ENCODE data around the gene KRTAP10-8. TPM values are rescaled to one million over a fixed set of nuclear protein-coding genes. Genes with fewer than 3 reads are reported as not detected.
"Not testable (repeated sequence)": the region's sequence is repeated elsewhere in the genome, so short reads cannot be mapped to it uniquely, and the experiment has no call there.

KRTAP10-8 gene
- total and polyA plus RNA-seq, 4 experiments from 2014 or later: not detected

GRCh38 chr21:44601091-44601490 is 10.8 kb upstream of the KRTAP10-8 start:
- H3K36me3 Mint-ChIP-seq; H3K9me3 ChIP-seq (ENCODE audit: control insufficient read depth in 1 of 2, low read length in 2 of 2); H3K36me3 ChIP-seq (ENCODE audit: insufficient read depth, low read length); DNase-seq; H3K4me1 Mint-ChIP-seq; H3K4me3 ChIP-seq (ENCODE audit: low read length in 2 of 2); CTCF ChIA-PET (ENCODE audit: partially characterized antibody); H3K4me3 Mint-ChIP-seq; H3K27me3 ChIP-seq (ENCODE audit: insufficient read depth, low read length); H3K27ac ChIP-seq (ENCODE audit: low read depth, low read length); H3K4me1 ChIP-seq (ENCODE audit: insufficient read depth, low read length); intact Hi-C loops (cut with micrococcal nuclease); POLR2A ChIA-PET (ENCODE audit: partially characterized antibody): not testable (repeated sequence)
- Mint-ChIP-seq H3K27me3 (peaks cover 13 to 17% of the 10 kb centered on the region in 2 donors), H3K27ac (peak overlapping the region in 1 of 7 donors; percentile 52), H3K9me3 (peaks cover 1 to 12% (median 6%) of the 10 kb centered on the region in 8 donors)

GRCh38 chr21:44601596-44602462 is 10.1 kb upstream of the KRTAP10-8 start:
- no peaks in the 10 kb centered on the region for H3K9me3 ChIP-seq (ENCODE audit: control insufficient read depth in 1 of 2, low read length in 2 of 2)
- H3K4me3 ChIP-seq (ENCODE audit: low read length in 2 of 2): no peak overlapping the region
- Mint-ChIP-seq H3K4me1 (peaks cover 0 to 2% (median 0%) of the 10 kb centered on the region in 4 donors), H3K4me3 (no peak overlapping the region), H3K27me3 (peaks cover 16 to 17% of the 10 kb centered on the region in 2 donors), H3K27ac (peak overlapping the region in 2 of 7 donors; percentile 35 to 52), H3K9me3 (peaks cover 3 to 12% (median 7%) of the 10 kb centered on the region in 8 donors), H3K36me3 (no peaks in the 10 kb centered on the region)
- no peak overlapping the region for H3K27ac ChIP-seq (ENCODE audit: low read depth, low read length)
- ChIA-PET POLR2A (ENCODE audit: partially characterized antibody) (no interaction called here), CTCF (ENCODE audit: partially characterized antibody) (no interaction called here)
- H3K4me1 ChIP-seq (ENCODE audit: insufficient read depth, low read length): no peaks in the 10 kb centered on the region
- H3K27me3 ChIP-seq (ENCODE audit: insufficient read depth, low read length): no peaks in the 10 kb centered on the region
- H3K36me3 ChIP-seq (ENCODE audit: insufficient read depth, low read length): no peaks in the 10 kb centered on the region
- intact Hi-C loops (cut with micrococcal nuclease): no loop called here
- no peak for DNase-seq

- Histone ChIP-seq H3K4me3 (ENCODE audit: low read length in 2 of 2) (no peak overlapping the region), H3K4me1 (ENCODE audit: insufficient read depth, low read length) (no peaks in the 10 kb centered on the region), H3K27ac (ENCODE audit: low read depth, low read length) (no peak overlapping the region), H3K36me3 (ENCODE audit: insufficient read depth, low read length) (no peaks in the 10 kb centered on the region), H3K9me3 (ENCODE audit: control insufficient read depth in 1 of 2, low read length in 2 of 2) (no peaks in the 10 kb centered on the region), H3K27me3 (ENCODE audit: insufficient read depth, low read length) (no peaks in the 10 kb centered on the region)
- Mint-ChIP-seq H3K4me1 (peaks cover 0 to 2% (median 0%) of the 10 kb centered on the region in 4 donors), H3K27ac (no peak overlapping the region), H3K36me3 (no peaks in the 10 kb centered on the region), H3K4me3 (no peak overlapping the region), H3K27me3 (peaks cover 16 to 17% of the 10 kb centered on the region in 2 donors), H3K9me3 (peaks cover 3 to 12% (median 7%) of the 10 kb centered on the region in 8 donors)
- DNase-seq: no peak
- POLR2A ChIA-PET (ENCODE audit: partially characterized antibody): no interaction called here
- intact Hi-C loops (cut with micrococcal nuclease): no loop called here
- CTCF ChIA-PET (ENCODE audit: partially characterized antibody): no interaction called here
These were observed 9.4 kb upstream of the KRTAP10-8 start for GRCh38 chr21:44602463-44602850.

GRCh38 chr21:44603109-44603875 is 8.6 kb upstream of the KRTAP10-8 start:
- no peak overlapping the region for H3K27ac ChIP-seq (ENCODE audit: low read depth, low read length)
- Mint-ChIP-seq H3K4me1 (peaks cover 0 to 2% (median 0%) of the 10 kb centered on the region in 4 donors), H3K36me3 (no peaks in the 10 kb centered on the region), H3K27ac (peak overlapping the region in 1 of 7 donors; percentile 63), H3K27me3 (peaks cover 15 to 16% of the 10 kb centered on the region in 2 donors), H3K4me3 (no peak overlapping the region), H3K9me3 (peaks cover 3 to 13% (median 7%) of the 10 kb centered on the region in 8 donors)
- H3K27me3 ChIP-seq (ENCODE audit: insufficient read depth, low read length): no peaks in the 10 kb centered on the region
- H3K4me3 ChIP-seq (ENCODE audit: low read length in 2 of 2): no peak overlapping the region
- CTCF ChIA-PET (ENCODE audit: partially characterized antibody): no interaction called here
- POLR2A ChIA-PET (ENCODE audit: partially characterized antibody): no interaction called here
- intact Hi-C loops (cut with micrococcal nuclease): no loop called here
- H3K9me3 ChIP-seq (ENCODE audit: control insufficient read depth in 1 of 2, low read length in 2 of 2): no peaks in the 10 kb centered on the region
- no peaks in the 10 kb centered on the region for H3K36me3 ChIP-seq (ENCODE audit: insufficient read depth, low read length)
- no peak for DNase-seq
- no peaks in the 10 kb centered on the region for H3K4me1 ChIP-seq (ENCODE audit: insufficient read depth, low read length)

GRCh38 chr21:44603911-44604310 is 8.0 kb upstream of the KRTAP10-8 start:
- Histone ChIP-seq H3K27ac (ENCODE audit: low read depth, low read length) (no peak overlapping the region), H3K27me3 (ENCODE audit: insufficient read depth, low read length) (no peaks in the 10 kb centered on the region), H3K4me1 (ENCODE audit: insufficient read depth, low read length) (no peaks in the 10 kb centered on the region), H3K4me3 (ENCODE audit: low read length in 2 of 2) (no peak overlapping the region), H3K36me3 (ENCODE audit: insufficient read depth, low read length) (no peaks in the 10 kb centered on the region), H3K9me3 (ENCODE audit: control insufficient read depth in 1 of 2, low read length in 2 of 2) (no peaks in the 10 kb centered on the region)
- no peak for DNase-seq
- peak overlapping the region in 1 of 7 donors; percentile 63 for H3K27ac Mint-ChIP-seq
- ChIA-PET POLR2A (ENCODE audit: partially characterized antibody) (no interaction called here), CTCF (ENCODE audit: partially characterized antibody) (no interaction called here)
- peaks cover 10 to 14% of the 10 kb centered on the region in 2 donors for H3K27me3 Mint-ChIP-seq
- no peak overlapping the region for H3K4me3 Mint-ChIP-seq
- peaks cover 2 to 3% of the 10 kb centered on the region in 2 donors for H3K36me3 Mint-ChIP-seq
- H3K9me3 Mint-ChIP-seq: peaks cover 3 to 10% (median 5%) of the 10 kb centered on the region in 8 donors
- intact Hi-C loops (cut with micrococcal nuclease): no loop called here
- H3K4me1 Mint-ChIP-seq: peaks cover 0 to 2% (median 0%) of the 10 kb centered on the region in 4 donors

- H3K4me3 ChIP-seq (ENCODE audit: low read length in 2 of 2): no peak overlapping the region
- no peaks in the 10 kb centered on the region for H3K27me3 ChIP-seq (ENCODE audit: insufficient read depth, low read length)
- Mint-ChIP-seq H3K27me3 (peaks cover 8 to 13% of the 10 kb centered on the region in 2 donors), H3K27ac (no peak overlapping the region), H3K4me1 (peaks cover 0 to 2% (median 0%) of the 10 kb centered on the region in 4 donors), H3K4me3 (no peak overlapping the region), H3K36me3 (peaks cover 5 to 8% of the 10 kb centered on the region in 2 donors), H3K9me3 (peaks cover 3 to 30% (median 27%) of the 10 kb centered on the region in 8 donors)
- no peaks in the 10 kb centered on the region for H3K36me3 ChIP-seq (ENCODE audit: insufficient read depth, low read length)
- POLR2A ChIA-PET (ENCODE audit: partially characterized antibody): no interaction called here
- no peaks in the 10 kb centered on the region for H3K9me3 ChIP-seq (ENCODE audit: control insufficient read depth in 1 of 2, low read length in 2 of 2)
- no peaks in the 10 kb centered on the region for H3K4me1 ChIP-seq (ENCODE audit: insufficient read depth, low read length)
- no peak for DNase-seq
- H3K27ac ChIP-seq (ENCODE audit: low read depth, low read length): no peak overlapping the region
- intact Hi-C loops (cut with micrococcal nuclease): no loop called here
- CTCF ChIA-PET (ENCODE audit: partially characterized antibody): no interaction called here
These were observed 5.4 kb upstream of the KRTAP10-8 start for GRCh38 chr21:44606495-44606894.

GRCh38 chr21:44609193-44609592 is 2.7 kb upstream of the KRTAP10-8 start:
- Histone ChIP-seq H3K9me3 (ENCODE audit: control insufficient read depth in 1 of 2, low read length in 2 of 2) (no peaks in the 10 kb centered on the region), H3K36me3 (ENCODE audit: insufficient read depth, low read length) (no peaks in the 10 kb centered on the region), H3K27ac (ENCODE audit: low read depth, low read length) (no peak overlapping the region), H3K4me3 (ENCODE audit: low read length in 2 of 2) (no peak overlapping the region), H3K27me3 (ENCODE audit: insufficient read depth, low read length) (no peaks in the 10 kb centered on the region), H3K4me1 (ENCODE audit: insufficient read depth, low read length) (no peaks in the 10 kb centered on the region)
- Mint-ChIP-seq H3K4me1 (peaks cover 0 to 2% (median under 1%) of the 10 kb centered on the region in 4 donors), H3K27ac (no peak overlapping the region), H3K27me3 (peaks cover 6 to 8% of the 10 kb centered on the region in 2 donors), H3K4me3 (no peak overlapping the region), H3K36me3 (peaks cover 5 to 8% of the 10 kb centered on the region in 2 donors), H3K9me3 (peaks cover 3 to 38% (median 28%) of the 10 kb centered on the region in 8 donors)
- CTCF ChIA-PET (ENCODE audit: partially characterized antibody): no interaction called here
- intact Hi-C loops (cut with micrococcal nuclease): no loop called here
- POLR2A ChIA-PET (ENCODE audit: partially characterized antibody): no interaction called here
- DNase-seq: no peak
